DOHH2 (cell line): ENCODE data around the gene TMEM186.

ENCODE experiments used
- H3F3A ChIP-seq: fragments of 200-600 bp; sonication (generic), shearing (Covaris generic); 2 replicates; pipeline ENCODE4 v1.6.0; 2016; ENCODE audit warnings: antibody characterized with exemption, mild to moderate bottlenecking; ENCODE audit not compliant: control insufficient read depth, insufficient read depth
- H3K27ac ChIP-seq: fragments of 200-600 bp; sonication (generic); 2 replicates; pipeline ENCODE4 v1.5.1; 2014; ENCODE audit warnings: low read depth, mild to moderate bottlenecking, low read length, moderate library complexity
- H3K27me3 ChIP-seq: fragments of 200-600 bp; sonication (generic); 2 replicates; pipeline ENCODE4 v1.6.1; 2014; ENCODE audit warnings: mild to moderate bottlenecking, low read length, mixed read lengths; ENCODE audit not compliant: control insufficient read depth
- H3K36me3 ChIP-seq: fragments of 200-600 bp; sonication (generic); 2 replicates; pipeline ENCODE4 v1.6.1; 2014; ENCODE audit warnings: mild to moderate bottlenecking, low read length, moderate library complexity, mixed read lengths; ENCODE audit not compliant: control insufficient read depth
- H3K4me1 ChIP-seq: fragments of 200-600 bp; sonication (generic); 2 replicates; pipeline ENCODE4 v1.6.1; 2014; ENCODE audit warnings: mild to moderate bottlenecking, low read length, mixed read lengths; ENCODE audit not compliant: control insufficient read depth
- H3K4me2 ChIP-seq: fragments of 200-600 bp; sonication (generic); 2 replicates; pipeline ENCODE4 v1.6.0; 2014; ENCODE audit warnings: mild to moderate bottlenecking, low read length, moderate library complexity
- H3K4me3 ChIP-seq: fragments of 200-600 bp; sonication (generic); 2 replicates; pipeline ENCODE4 v1.5.1; 2014; ENCODE audit warnings: mild to moderate bottlenecking, low read length, mixed read lengths
- H3K79me2 ChIP-seq: fragments of 200-600 bp; sonication (generic); 2 replicates; pipeline ENCODE4 v1.6.1; 2014; ENCODE audit warnings: mild to moderate bottlenecking, low read length, mixed read lengths; ENCODE audit not compliant: control insufficient read depth
- H3K9me2 ChIP-seq: fragments of 200-600 bp; sonication (generic); replicated peaks from 2 replicates; pipeline ENCODE4 v1.6.1; 2014; ENCODE audit warnings: mild to moderate bottlenecking, low read length, mixed read lengths; ENCODE audit not compliant: control insufficient read depth
- H3K9me3 ChIP-seq: fragments of 200-600 bp; sonication (generic); 2 replicates; pipeline ENCODE4 v1.6.1; 2014; ENCODE audit warnings: antibody characterized with exemption, low read length, mixed read lengths; ENCODE audit not compliant: control insufficient read depth, insufficient read depth
- H4K20me1 ChIP-seq: fragments of 200-600 bp; sonication (generic); 2 replicates; pipeline ENCODE4 v1.6.0; 2014; ENCODE audit warnings: low read depth, mild to moderate bottlenecking, antibody characterized with exemption, low read length, moderate library complexity; ENCODE audit not compliant: control insufficient read depth, insufficient read depth
- EZH2phosphoT487 ChIP-seq: fragments of 200-600 bp; sonication (generic); IDR thresholded peaks from 2 replicates; pipeline ENCODE4 v1.6.1; 2017; ENCODE audit warnings: borderline replicate concordance, mild to moderate bottlenecking, antibody characterized with exemption, low read length, moderate library complexity, mixed read lengths
- TF ChIP-seq, protein P1 (sequence below): fragments of 200-600 bp; sonication (generic); IDR thresholded peaks from one replicate; pipeline ENCODE4 v1.5.1; 2014; ENCODE audit warnings: antibody characterized with exemption, mild to moderate bottlenecking, low read depth, low read length; ENCODE audit not compliant: poor library complexity, severe bottlenecking

The TMEM186 gene

DNA sequence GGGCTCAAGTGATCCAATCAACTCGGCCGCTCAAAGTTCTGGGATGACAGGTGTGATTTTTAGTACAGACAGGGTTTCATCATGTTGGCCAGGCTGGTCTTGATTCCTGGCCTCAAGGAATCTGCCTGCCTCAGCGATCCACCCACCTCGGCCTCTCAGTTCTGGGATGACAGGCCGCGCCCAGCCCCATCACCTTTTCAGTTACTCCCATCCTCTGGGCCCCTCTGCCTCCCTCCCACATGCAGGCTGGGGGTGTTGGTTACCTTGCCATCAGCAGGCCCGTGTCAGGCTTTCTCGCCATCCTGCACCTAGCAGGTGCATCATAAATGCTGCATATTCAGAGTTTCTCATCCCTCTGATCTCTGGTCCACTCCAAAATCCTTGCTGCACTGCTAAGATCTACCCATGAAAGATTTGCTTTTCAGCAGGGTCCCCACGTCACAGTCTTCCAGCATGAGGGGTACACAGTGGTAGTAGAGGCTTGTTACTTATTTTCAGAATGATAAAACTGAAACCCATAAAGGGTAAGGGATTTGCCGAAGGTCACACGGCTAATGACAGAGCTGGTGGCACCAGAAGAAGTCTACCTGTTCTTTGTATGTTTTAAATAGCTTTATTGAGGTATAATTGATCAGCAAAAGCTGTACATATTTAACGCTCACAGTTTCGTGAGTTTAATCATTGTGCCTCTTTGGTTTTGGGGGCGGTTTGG is 16.8 kb upstream of the TMEM186 start:
- no peaks in the 10 kb centered on the region for H3K27me3 ChIP-seq
- H3K36me3 ChIP-seq: peaks cover 95% of the 10 kb centered on the region
- TF ChIP-seq EZH2phosphoT487: no peak
- TF ChIP-seq, protein P1, sequence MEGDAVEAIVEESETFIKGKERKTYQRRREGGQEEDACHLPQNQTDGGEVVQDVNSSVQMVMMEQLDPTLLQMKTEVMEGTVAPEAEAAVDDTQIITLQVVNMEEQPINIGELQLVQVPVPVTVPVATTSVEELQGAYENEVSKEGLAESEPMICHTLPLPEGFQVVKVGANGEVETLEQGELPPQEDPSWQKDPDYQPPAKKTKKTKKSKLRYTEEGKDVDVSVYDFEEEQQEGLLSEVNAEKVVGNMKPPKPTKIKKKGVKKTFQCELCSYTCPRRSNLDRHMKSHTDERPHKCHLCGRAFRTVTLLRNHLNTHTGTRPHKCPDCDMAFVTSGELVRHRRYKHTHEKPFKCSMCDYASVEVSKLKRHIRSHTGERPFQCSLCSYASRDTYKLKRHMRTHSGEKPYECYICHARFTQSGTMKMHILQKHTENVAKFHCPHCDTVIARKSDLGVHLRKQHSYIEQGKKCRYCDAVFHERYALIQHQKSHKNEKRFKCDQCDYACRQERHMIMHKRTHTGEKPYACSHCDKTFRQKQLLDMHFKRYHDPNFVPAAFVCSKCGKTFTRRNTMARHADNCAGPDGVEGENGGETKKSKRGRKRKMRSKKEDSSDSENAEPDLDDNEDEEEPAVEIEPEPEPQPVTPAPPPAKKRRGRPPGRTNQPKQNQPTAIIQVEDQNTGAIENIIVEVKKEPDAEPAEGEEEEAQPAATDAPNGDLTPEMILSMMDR: no peak
- H3K9me2 ChIP-seq: no peaks in the 10 kb centered on the region
- H3K79me2 ChIP-seq: peaks cover 34% of the 10 kb centered on the region
- H3K27ac ChIP-seq: no peak overlapping the region
- H3K4me3 ChIP-seq: no peak overlapping the region
- peaks cover 44% of the 10 kb centered on the region for H3K4me1 ChIP-seq
- peaks cover 3% of the 10 kb centered on the region; the same call in 1 of the 2 replicates for H4K20me1 ChIP-seq
- no peaks in the 10 kb centered on the region for H3K9me3 ChIP-seq
- 0 out of 2 replicates have a peak, but pooled peaks cover 7% of the 10 kb centered on the region for H3F3A ChIP-seq
- H3K4me2 ChIP-seq: no peak overlapping the region

DNA sequence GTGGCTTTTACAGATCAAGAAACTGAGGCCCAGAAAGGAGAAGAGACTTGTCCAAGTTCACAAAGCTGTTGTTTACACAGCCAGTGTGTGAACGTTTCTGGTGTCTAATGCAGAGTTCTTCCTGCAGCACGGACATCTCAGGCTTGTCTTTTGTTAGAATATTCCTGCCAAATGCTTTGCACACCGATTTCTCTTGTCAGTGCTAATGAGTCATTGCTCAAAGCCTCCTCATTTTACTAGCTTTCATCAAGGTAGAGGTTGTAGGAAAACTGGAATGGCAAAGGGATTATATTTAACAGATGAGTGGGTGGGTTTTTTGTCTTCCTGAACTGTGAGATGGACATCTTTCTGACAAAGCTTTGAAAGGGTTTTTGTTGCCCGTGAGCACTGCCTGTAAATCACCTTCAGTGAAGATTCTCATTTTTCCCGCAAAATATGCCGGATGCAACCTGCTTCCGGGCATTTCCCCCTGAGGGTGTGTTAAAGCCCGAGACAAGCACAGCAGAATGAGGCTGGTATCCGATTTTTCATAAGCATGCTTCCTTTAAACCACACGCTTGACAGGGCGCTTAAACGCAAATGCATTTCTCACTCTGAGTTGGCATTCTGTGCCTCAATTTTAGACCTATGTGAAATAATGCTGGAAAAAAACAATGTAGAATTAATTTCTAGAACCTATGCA is 14.9 kb upstream of the TMEM186 start:
- H3K4me3 ChIP-seq: no peak overlapping the region
- no peak overlapping the region for H3K4me2 ChIP-seq
- H3K27ac ChIP-seq: no peak overlapping the region
- H4K20me1 ChIP-seq: peaks cover 6% of the 10 kb centered on the region; the same call in 1 of the 2 replicates
- H3K9me2 ChIP-seq: no peaks in the 10 kb centered on the region
- no peaks in the 10 kb centered on the region for H3K9me3 ChIP-seq
- H3K4me1 ChIP-seq: peaks cover 30% of the 10 kb centered on the region
- H3K79me2 ChIP-seq: peaks cover 29% of the 10 kb centered on the region
- no peaks in the 10 kb centered on the region for H3K27me3 ChIP-seq
- no peak for TF ChIP-seq EZH2phosphoT487
- TF ChIP-seq, protein P1: no peak
- H3F3A ChIP-seq: 0 out of 2 replicates have a peak, but pooled peaks cover 6% of the 10 kb centered on the region
- peaks cover 96% of the 10 kb centered on the region for H3K36me3 ChIP-seq

DNA sequence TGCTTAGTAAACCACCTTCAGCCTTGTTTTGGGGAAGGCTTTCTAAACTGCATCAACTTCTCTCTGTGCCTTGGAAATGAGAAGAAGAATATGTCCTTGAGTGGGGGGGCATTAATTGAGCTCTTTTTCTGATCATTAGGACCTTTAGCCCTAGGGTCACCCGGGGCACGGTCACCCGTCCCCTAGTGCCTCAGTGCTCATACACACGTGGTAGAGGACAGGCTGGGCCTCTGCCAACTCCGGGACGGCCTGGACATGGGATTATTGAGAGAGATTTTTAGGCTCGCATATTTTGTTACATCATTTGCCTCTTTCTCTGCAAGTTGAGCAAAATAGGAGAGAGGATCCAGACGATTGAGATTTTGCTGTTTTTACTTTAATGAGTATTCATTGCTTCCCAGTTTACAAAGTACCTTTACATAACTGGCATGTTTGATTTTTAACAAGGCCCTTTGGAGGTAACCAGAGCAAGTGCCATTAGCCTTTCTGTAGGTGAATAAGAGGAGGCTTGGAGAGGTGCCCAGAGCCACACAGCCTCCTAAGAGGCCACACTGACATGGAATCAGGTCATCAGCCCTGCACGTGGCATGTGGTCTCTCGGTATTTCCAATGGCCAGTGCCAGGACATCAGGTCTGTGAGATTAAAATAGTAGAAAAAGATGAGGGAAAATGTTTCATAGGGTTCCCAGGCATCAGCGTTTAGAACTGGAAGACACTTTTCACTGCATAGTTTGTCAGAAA is 11.3 kb upstream of the TMEM186 start:
- Histone ChIP-seq H3K4me2 (no peak overlapping the region), H3K36me3 (peaks cover 93% of the 10 kb centered on the region), H4K20me1 (peaks cover 3% of the 10 kb centered on the region; the same call in 1 of the 2 replicates), H3K27ac (no peak overlapping the region), H3K27me3 (no peaks in the 10 kb centered on the region), H3K4me1 (no peaks in the 10 kb centered on the region), H3F3A (0 out of 2 replicates have a peak, but pooled peaks cover 2% of the 10 kb centered on the region), H3K79me2 (peaks cover 39% of the 10 kb centered on the region), H3K9me3 (no peaks in the 10 kb centered on the region), H3K9me2 (no peaks in the 10 kb centered on the region), H3K4me3 (no peak overlapping the region)
- TF ChIP-seq EZH2phosphoT487: no peak
- TF ChIP-seq, protein P1: no peak
